Peyer's patch (tissue), 4 donors: ENCODE results near the gene VASN.

Source experiments
- POLR2A ChIP-seq, 2 donors: fragments of 450-650 bp; IDR thresholded peaks; one replicate each; pipeline ENCODE4 v1.5.1; 2017; ENCODE audit warnings: antibody characterized with exemption in 2 of 2, mild to moderate bottlenecking in 2 of 2, moderate library complexity in 2 of 2
- TF ChIP-seq, protein P1 (sequence below), 6 experiments: fragments of 450-650 bp in 4 of 6; fragments of 200-600 bp in 2 of 6; sonication (generic) in 1 of 6; IDR thresholded peaks; one replicate each; pipeline ENCODE4 v1.5.1; 2017 to 2019; ENCODE audit warnings: antibody characterized with exemption in 6 of 6, mild to moderate bottlenecking in 3 of 6, moderate library complexity in 1 of 6

- TF ChIP-seq, protein P1, sequence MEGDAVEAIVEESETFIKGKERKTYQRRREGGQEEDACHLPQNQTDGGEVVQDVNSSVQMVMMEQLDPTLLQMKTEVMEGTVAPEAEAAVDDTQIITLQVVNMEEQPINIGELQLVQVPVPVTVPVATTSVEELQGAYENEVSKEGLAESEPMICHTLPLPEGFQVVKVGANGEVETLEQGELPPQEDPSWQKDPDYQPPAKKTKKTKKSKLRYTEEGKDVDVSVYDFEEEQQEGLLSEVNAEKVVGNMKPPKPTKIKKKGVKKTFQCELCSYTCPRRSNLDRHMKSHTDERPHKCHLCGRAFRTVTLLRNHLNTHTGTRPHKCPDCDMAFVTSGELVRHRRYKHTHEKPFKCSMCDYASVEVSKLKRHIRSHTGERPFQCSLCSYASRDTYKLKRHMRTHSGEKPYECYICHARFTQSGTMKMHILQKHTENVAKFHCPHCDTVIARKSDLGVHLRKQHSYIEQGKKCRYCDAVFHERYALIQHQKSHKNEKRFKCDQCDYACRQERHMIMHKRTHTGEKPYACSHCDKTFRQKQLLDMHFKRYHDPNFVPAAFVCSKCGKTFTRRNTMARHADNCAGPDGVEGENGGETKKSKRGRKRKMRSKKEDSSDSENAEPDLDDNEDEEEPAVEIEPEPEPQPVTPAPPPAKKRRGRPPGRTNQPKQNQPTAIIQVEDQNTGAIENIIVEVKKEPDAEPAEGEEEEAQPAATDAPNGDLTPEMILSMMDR (IDR thresholded peaks at IDR 0.05), result no peak
- TF ChIP-seq POLR2A (IDR thresholded peaks at IDR 0.05), result no peak
Observed at GRCh38 chr16:4332623-4333307, 38.9 kb upstream of the VASN start.
